GM23338 (cell line): ENCODE data around the gene SLC25A34. TPM values are rescaled to one million over a fixed set of nuclear protein-coding genes. Genes with fewer than 3 reads are reported as not detected.

Experiments used
- ATAC-seq: fragments of 200-7000 bp; cut with Tn5 transposase; 3 replicates; pipeline ENCODE4 v1.9.1; 2020
- DNase-seq: peaks from one replicate; pipeline ENCODE4 v3.0.0-alpha.2; 2015; ENCODE audit warnings: low spot score
- H2AFZ ChIP-seq: fragments of 200-600 bp; sonication (generic); 2 replicates; pipeline ENCODE4 v1.8.0; 2016; ENCODE audit warnings: antibody characterized with exemption, mild to moderate bottlenecking, moderate library complexity
- H3F3A ChIP-seq: fragments of 200-600 bp; sonication (generic); replicated peaks from 2 replicates; pipeline ENCODE4 v1.8.0; 2017; ENCODE audit warnings: antibody characterized with exemption, mixed run types, low read depth
- H3K27ac ChIP-seq: fragments of 200-600 bp; sonication (generic); 2 replicates; pipeline ENCODE4 v1.6.1; 2016; ENCODE audit warnings: low read depth
- H3K27me3 ChIP-seq: fragments of 200-600 bp; sonication (generic); 2 replicates; pipeline ENCODE4 v1.8.0; 2016; ENCODE audit warnings: mild to moderate bottlenecking, mixed run types, moderate library complexity; ENCODE audit not compliant: insufficient read depth
- H3K36me3 ChIP-seq: fragments of 200-600 bp; sonication (generic); 2 replicates; pipeline ENCODE4 v1.8.0; 2016; ENCODE audit warnings: mild to moderate bottlenecking; ENCODE audit not compliant: insufficient read depth
- H3K4me1 ChIP-seq: fragments of 200-600 bp; sonication (generic); 2 replicates; pipeline ENCODE4 v1.8.0; 2016; ENCODE audit warnings: mild to moderate bottlenecking, moderate library complexity; ENCODE audit not compliant: insufficient read depth
- H3K4me2 ChIP-seq: fragments of 200-600 bp; sonication (generic); 2 replicates; pipeline ENCODE4 v1.7.1; 2017; ENCODE audit warnings: mixed run types
- H3K4me3 ChIP-seq: fragments of 200-600 bp; sonication (generic); 2 replicates; pipeline ENCODE4 v1.6.1; 2016; ENCODE audit warnings: mixed run types
- H3K79me2 ChIP-seq: fragments of 200-600 bp; sonication (generic); replicated peaks from 2 replicates; pipeline ENCODE4 v1.8.0; 2017; ENCODE audit warnings: mild to moderate bottlenecking; ENCODE audit not compliant: insufficient read depth
- H3K9me2 ChIP-seq: fragments of 200-600 bp; sonication (generic); 2 replicates; pipeline ENCODE4 v1.8.0; 2017; ENCODE audit not compliant: insufficient read depth
- H4K20me1 ChIP-seq: fragments of 200-600 bp; sonication (generic); replicated peaks from 2 replicates; pipeline ENCODE4 v1.8.0; 2017; ENCODE audit warnings: mild to moderate bottlenecking; ENCODE audit not compliant: insufficient read depth
- H3K27ac Mint-ChIP-seq: 2 replicates; pipeline ENCODE4 v1.8.0; 2020; ENCODE audit warnings: inconsistent platforms, mild to moderate bottlenecking, moderate library complexity, mixed read lengths
- H3K27me3 Mint-ChIP-seq: 3 replicates; pipeline ENCODE4 v1.8.0; 2022; ENCODE audit warnings: low read depth, mild to moderate bottlenecking, moderate library complexity, mixed read lengths, inconsistent platforms; ENCODE audit not compliant: insufficient read depth, poor library complexity
- H3K36me3 Mint-ChIP-seq: 3 replicates; pipeline ENCODE4 v1.8.0; 2021; ENCODE audit warnings: low read depth, mild to moderate bottlenecking, inconsistent platforms, moderate library complexity, mixed read lengths
- H3K4me1 Mint-ChIP-seq: 3 replicates; pipeline ENCODE4 v1.8.0; 2020; ENCODE audit warnings: mild to moderate bottlenecking, inconsistent platforms, mixed read lengths
- H3K4me3 Mint-ChIP-seq: 3 replicates; pipeline ENCODE4 v1.8.0; 2021; ENCODE audit warnings: moderate library complexity, mild to moderate bottlenecking, inconsistent platforms, mixed read lengths
- H3K9me3 Mint-ChIP-seq: 3 replicates; pipeline ENCODE4 v1.8.0; 2020; ENCODE audit warnings: moderate library complexity, mild to moderate bottlenecking, inconsistent platforms, mixed read lengths
- CREB1 ChIP-seq: fragments of 250-450 bp; sonication (Bioruptor Pico); IDR thresholded peaks from 2 replicates; pipeline ENCODE4 v1.5.0; 2020; ENCODE audit warnings: low read depth, mild to moderate bottlenecking, moderate library complexity
- CTCF ChIP-seq, 2 experiments: fragments of 200-600 bp in 1 of 2; sonication (generic) in 1 of 2; conservative IDR thresholded peaks; 2 replicates each; pipeline versions ENCODE4 v1.5.1 to v1.6.1; 2016 to 2017; ENCODE audit warnings: antibody characterized with exemption in 2 of 2, low read depth in 2 of 2, mild to moderate bottlenecking in 2 of 2, moderate library complexity in 1 of 2
- ETS1 ChIP-seq: IDR thresholded peaks from 2 replicates; pipeline ENCODE4 v1.6.1; 2016; ENCODE audit warnings: antibody characterized with exemption
- EZH2 ChIP-seq: fragments of 200-600 bp; sonication (generic); IDR thresholded peaks from one replicate; pipeline ENCODE4 v1.8.0; 2017; ENCODE audit warnings: antibody characterized with exemption, mild to moderate bottlenecking, low read depth; ENCODE audit not compliant: unreplicated experiment
- POLR2AphosphoS5 ChIP-seq: IDR thresholded peaks from 2 replicates; pipeline ENCODE4 v1.6.1; 2016; ENCODE audit warnings: antibody characterized with exemption, low read depth
- REST ChIP-seq: IDR thresholded peaks from one replicate; pipeline ENCODE4 v1.6.1; 2018; ENCODE audit warnings: antibody characterized with exemption; ENCODE audit not compliant: unreplicated experiment
- STAT1 ChIP-seq: IDR thresholded peaks from one replicate; pipeline ENCODE4 v1.6.1; 2016; ENCODE audit warnings: antibody characterized with exemption; ENCODE audit not compliant: unreplicated experiment
- ZNF331 ChIP-seq: fragments of 250-450 bp; sonication (Bioruptor Pico); IDR thresholded peaks from 2 replicates; pipeline ENCODE4 v1.5.0; 2020; ENCODE audit warnings: low read depth, mild to moderate bottlenecking, moderate library complexity
- ZNF462 ChIP-seq: fragments of 250-450 bp; sonication (Bioruptor Pico); IDR thresholded peaks from 2 replicates; pipeline ENCODE4 v1.5.0; 2020; ENCODE audit warnings: mild to moderate bottlenecking, moderate library complexity
- polyA plus RNA-seq: library from polyadenylated mRNA; unstranded; fragments of >200 nt; fragmentation: Nextera tagmentation; extraction: Ambion mirVana; gene quantifications from 2 replicates; pipeline ENCODE4 v1.2.1, GENCODE V29; 2016
- total RNA-seq: library from RNA; depleted of rRNA; stranded (reverse); fragments of >200 nt; shearing (Covaris generic); gene quantifications from 2 replicates; pipeline ENCODE4 v1.2.3, GENCODE V29; 2014

SLC25A34 gene
- total and polyA plus RNA-seq, 2 experiments from 2014 or later: 0.11 to 3.5 TPM

- no peak overlapping the region for H3K4me2 ChIP-seq
- H3K36me3 Mint-ChIP-seq: peaks cover 96% of the 10 kb centered on the region
- no peaks in the 10 kb centered on the region; the same call in 1 of the 2 replicates for H4K20me1 ChIP-seq
Observed at GRCh38 chr1:15775706-15776105, 39.6 kb downstream of the SLC25A34 start.

More at GRCh38 chr1:15775706-15776105, 39.6 kb downstream of the SLC25A34 start:
- TF ChIP-seq STAT1: no peak
- no peak for TF ChIP-seq REST
- no peak for TF ChIP-seq ZNF462 (CRISPR knock-in tag)
- TF ChIP-seq CTCF (conservative IDR thresholded peaks at IDR 0.05; ENCODE audit: low read depth in 2 of 2): no peak
- TF ChIP-seq ETS1: no peak
- no peak for TF ChIP-seq EZH2
- no peak for TF ChIP-seq ZNF331 (CRISPR knock-in tag)
- TF ChIP-seq CREB1 (CRISPR knock-in tag): no peak
- TF ChIP-seq POLR2AphosphoS5: no peak
- Mint-ChIP-seq H3K4me1 (no peaks in the 10 kb centered on the region; the same call in 2 of the 3 replicates), H3K27ac (no peak overlapping the region), H3K4me3 (no peak overlapping the region), H3K27me3 (peaks cover 2% of the 10 kb centered on the region), H3K9me3 (no peaks in the 10 kb centered on the region)
- Histone ChIP-seq H3K27me3 (no peaks in the 10 kb centered on the region), H3K4me1 (no peaks in the 10 kb centered on the region), H3K36me3 (peaks cover 66% of the 10 kb centered on the region), H3K79me2 (no peaks in the 10 kb centered on the region), H2AFZ (no peak overlapping the region), H3F3A (0 out of 2 replicates have a peak, but pooled peaks cover 6% of the 10 kb centered on the region), H3K27ac (no peak overlapping the region), H3K4me3 (no peak overlapping the region), H3K9me2 (no peaks in the 10 kb centered on the region)
- ATAC-seq (no peak), DNase-seq (no peak)
